Amniotic epithelial cell (primary cell): ENCODE results near the gene SMG5.

Source experiments
- DNase-seq: peaks from one replicate; pipeline ENCODE4 v3.0.0-alpha.2; 2010; ENCODE audit warnings: low read depth

SMG5 gene

GRCh38 chr1:156214024-156214748 lies 68.4 kb downstream of the SMG5 start:
- peak; percentile 86 for DNase-seq

GRCh38 chr1:156213644-156213966 lies 69.0 kb downstream of the SMG5 start:
- DNase-seq, result no peak

GRCh38 chr1:156212833-156213643 lies 69.6 kb downstream of the SMG5 start, which contains the start of gene PMF1:
Gene PMF1, plus strand, starts transcription at chr1:156213007. Its CDS starts 9 bp downstream, at chr1:156213016.
- DNase-seq, result peak; percentile 94

- no peak for DNase-seq
Measured at GRCh38 chr1:156212130-156212529, 70.5 kb downstream of the SMG5 start.

- DNase-seq, result no peak
Measured at GRCh38 chr1:156211243-156211642, 71.4 kb downstream of the SMG5 start.

DNA sequence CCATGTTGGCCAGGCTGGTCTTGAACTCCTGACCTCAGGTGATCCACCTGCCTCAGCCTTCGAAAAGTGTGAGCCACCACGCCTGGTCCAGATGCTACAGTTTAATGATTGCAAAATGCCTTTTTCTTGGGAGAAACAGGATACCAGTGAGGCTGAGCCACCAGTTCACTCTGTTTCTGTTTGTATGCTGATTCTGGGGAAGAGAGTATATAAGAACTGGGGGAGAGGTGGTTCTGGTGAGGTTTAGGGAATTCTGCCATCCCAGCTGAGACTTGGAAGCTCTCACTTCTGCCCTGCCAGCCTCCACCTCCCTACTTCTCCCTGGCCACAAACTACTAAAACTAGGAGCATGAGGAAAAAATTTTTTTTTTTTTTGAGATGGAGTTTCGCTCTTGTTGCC lies 77.9 kb downstream of the SMG5 start:
- peak; percentile 42 for DNase-seq

GRCh38 chr1:156203331-156203730 lies 79.3 kb downstream of the SMG5 start:
- peak; percentile 94 for DNase-seq

GRCh38 chr1:156200044-156200443 lies 82.6 kb downstream of the SMG5 start:
- no peak for DNase-seq
